Central memory CD4-positive, alpha-beta T cell (primary cell): ENCODE results near the gene CCSER1.

ENCODE experiments used
- DNase-seq: peaks from one replicate; pipeline ENCODE4 v3.0.0; 2022

The CCSER1 gene

DNA sequence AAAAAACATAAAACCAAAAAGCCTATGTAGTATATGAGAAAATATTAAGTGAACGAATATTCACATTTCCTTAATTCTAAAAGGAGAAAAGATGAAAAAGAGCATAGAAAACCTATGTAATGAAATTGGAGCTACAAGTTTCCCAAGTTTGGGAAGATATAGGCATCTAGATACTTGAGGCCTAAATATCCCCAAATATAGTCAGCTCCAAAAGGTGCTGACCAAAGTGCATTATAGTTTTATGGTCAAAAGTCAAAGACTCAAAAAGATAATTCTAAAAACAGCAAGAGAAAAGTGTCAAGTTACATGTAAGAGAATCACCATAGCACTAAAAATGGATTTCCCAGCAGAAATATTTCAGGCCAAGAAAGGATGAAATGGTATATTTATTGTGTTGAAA, 1502.9 kb downstream of the CCSER1 start:
- DNase-seq, result no peak

- DNase-seq, result no peak
These were observed 1503.6 kb downstream of the CCSER1 start for GRCh38 chr4:91630764-91631163.

GRCh38 chr4:91631335-91631734, 1504.1 kb downstream of the CCSER1 start:
- no peak for DNase-seq

GRCh38 chr4:91636083-91636482, 1508.9 kb downstream of the CCSER1 start:
- DNase-seq, result no peak
